Measurements from ENCODE around the gene JMY. TPM values are rescaled to one million over a fixed set of nuclear protein-coding genes. Genes with fewer than 3 reads are reported as not detected.

Gene JMY
- total RNA-seq, 1 donor from 2014 or later, result 35.5 TPM

GRCh38 chr5:79295029-79295428 lies 59.1 kb downstream of the JMY start:
- no peak for DNase-seq (ENCODE audit: low read depth)

- peak; percentile 57 for DNase-seq (ENCODE audit: low read depth)
Measured at GRCh38 chr5:79297661-79298060, 61.7 kb downstream of the JMY start.

GRCh38 chr5:79301046-79301712 lies 65.2 kb downstream of the JMY start:
- no peak for DNase-seq (ENCODE audit: low read depth)

- no peak for DNase-seq (ENCODE audit: low read depth)
Measured at GRCh38 chr5:79302454-79302853, 66.5 kb downstream of the JMY start.

GRCh38 chr5:79305706-79306105 lies 69.8 kb downstream of the JMY start:
- no peak for DNase-seq (ENCODE audit: low read depth)

GRCh38 chr5:79318935-79319614 lies 83.1 kb downstream of the JMY start:
- peak; percentile 83 for DNase-seq (ENCODE audit: low read depth)

DNA sequence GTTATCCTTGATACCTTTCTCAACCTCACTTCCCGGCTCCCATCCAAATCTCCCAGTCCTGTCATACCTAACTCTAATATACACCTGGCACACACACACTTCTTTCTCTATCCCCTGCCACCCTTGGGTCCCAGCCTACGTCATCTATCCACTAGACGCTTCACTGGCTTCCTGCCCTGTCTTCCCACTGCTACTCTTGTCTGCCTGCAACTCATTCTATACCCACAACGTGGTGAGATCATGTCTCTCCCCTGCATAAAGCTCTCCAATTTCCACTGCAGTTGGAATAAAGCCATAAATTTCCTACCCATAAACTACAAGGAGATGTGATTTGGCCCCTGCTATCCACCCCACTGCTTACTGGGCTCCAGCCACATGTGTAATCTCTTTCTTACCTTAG lies 93.5 kb downstream of the JMY start:
- no peak for DNase-seq (ENCODE audit: low read depth)

DNA sequence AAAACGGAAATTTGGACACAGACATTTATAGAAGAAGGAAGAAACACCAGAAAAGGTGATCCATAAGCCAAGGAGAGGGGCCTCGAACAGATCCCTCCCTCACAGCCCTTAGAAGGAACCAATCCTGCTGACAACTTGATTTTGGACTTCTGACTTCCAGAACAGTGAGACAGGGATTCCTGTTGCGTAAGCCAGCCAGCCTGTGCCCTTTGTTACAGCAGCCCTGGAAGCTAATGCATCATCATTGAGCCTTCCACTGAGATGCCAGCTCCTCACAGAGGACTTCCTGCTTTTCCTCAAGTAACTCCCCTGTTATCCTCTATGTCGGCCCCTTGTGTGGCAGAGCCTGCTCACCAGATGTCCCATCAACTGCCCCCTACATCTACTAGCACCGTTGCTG lies 94.1 kb downstream of the JMY start:
- DNase-seq (ENCODE audit: low read depth), result peak; percentile 11

DNA sequence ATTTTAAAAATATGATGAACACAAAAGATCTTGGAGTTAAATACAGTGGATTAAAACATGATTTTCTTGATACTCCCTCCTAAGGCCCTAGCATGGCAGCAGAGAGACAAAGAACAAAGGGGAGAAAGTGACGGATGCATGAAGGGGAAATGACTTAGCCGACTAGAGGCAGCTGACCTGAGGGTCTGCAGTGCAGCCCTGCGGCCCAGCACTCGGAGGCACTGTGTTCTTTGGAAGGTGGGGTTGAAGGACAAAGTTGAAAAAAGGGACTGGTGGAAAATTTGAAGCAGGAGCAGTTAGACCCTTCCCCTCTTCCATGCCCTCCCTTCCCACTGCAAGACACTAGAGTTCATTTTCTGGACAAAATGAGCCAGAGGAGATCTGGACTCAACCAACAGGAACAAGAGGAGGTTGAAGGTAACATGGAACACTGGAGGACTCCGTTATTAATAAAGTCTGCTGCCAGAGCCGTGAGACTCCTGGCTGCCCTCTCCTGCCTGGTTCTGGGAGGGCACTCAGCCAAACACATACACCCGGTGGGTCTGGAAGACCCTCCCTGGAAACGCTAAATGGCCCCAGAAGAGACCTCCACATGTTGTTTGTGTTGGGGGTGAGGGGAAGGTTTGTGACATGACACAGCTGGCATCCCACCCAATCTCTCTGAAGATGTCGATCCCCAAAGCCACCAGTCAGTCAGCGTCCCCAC lies 98.1 kb downstream of the JMY start:
- no peak for DNase-seq (ENCODE audit: low read depth)

- DNase-seq (ENCODE audit: low read depth), result peak; percentile 21
Measured at GRCh38 chr5:79346420-79346824, 110.5 kb downstream of the JMY start.

- no peak for DNase-seq (ENCODE audit: low read depth)
Measured at GRCh38 chr5:79349047-79349446, 113.1 kb downstream of the JMY start.

DNA sequence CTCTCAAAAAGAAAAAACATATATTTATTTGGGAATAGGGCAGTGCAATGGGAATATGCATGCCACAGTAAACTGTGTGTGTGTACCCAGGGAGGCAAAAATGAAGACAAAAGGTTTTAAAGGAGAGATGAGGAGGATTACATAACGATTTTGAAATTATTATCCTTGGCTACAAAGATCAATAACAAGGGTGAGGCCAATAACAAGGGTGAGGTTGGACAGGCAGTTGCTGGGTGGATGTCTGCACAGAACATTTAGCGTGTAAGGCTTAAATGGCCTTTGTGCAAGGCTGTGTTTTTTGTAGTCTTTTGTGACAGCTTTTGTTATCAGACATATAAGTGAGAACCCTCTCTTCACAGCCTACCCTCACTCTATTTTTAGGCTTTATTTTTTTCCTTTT lies 114.0 kb downstream of the JMY start:
- DNase-seq (ENCODE audit: low read depth), result no peak

GRCh38 chr5:79357398-79357797 lies 121.5 kb downstream of the JMY start:
- no peak for DNase-seq (ENCODE audit: low read depth)

Other genes with a start within 250 kb of the JMY start
- gene DMGDH, start 166.5 kb upstream of the JMY start, total RNA-seq, result 4.5 and 9.3 TPM in 2 replicates
- 20.3 and 34.6 TPM in 2 replicates for gene BHMT2, start 166.4 kb upstream of the JMY start, total RNA-seq
- gene BHMT, start 124.3 kb upstream of the JMY start, total RNA-seq, result 2.8 and 4.4 TPM in 2 replicates